ENCODE results near the gene GFOD2. TPM values are rescaled to one million over a fixed set of nuclear protein-coding genes. Genes with fewer than 3 reads are reported as not detected.

The GFOD2 gene
- total and polyA plus RNA-seq, 2 of the 13 experiments (the other 11 are each of a cell fraction or from before 2014, with no cell fraction given) = 11.1 to 17.2 TPM

DNA sequence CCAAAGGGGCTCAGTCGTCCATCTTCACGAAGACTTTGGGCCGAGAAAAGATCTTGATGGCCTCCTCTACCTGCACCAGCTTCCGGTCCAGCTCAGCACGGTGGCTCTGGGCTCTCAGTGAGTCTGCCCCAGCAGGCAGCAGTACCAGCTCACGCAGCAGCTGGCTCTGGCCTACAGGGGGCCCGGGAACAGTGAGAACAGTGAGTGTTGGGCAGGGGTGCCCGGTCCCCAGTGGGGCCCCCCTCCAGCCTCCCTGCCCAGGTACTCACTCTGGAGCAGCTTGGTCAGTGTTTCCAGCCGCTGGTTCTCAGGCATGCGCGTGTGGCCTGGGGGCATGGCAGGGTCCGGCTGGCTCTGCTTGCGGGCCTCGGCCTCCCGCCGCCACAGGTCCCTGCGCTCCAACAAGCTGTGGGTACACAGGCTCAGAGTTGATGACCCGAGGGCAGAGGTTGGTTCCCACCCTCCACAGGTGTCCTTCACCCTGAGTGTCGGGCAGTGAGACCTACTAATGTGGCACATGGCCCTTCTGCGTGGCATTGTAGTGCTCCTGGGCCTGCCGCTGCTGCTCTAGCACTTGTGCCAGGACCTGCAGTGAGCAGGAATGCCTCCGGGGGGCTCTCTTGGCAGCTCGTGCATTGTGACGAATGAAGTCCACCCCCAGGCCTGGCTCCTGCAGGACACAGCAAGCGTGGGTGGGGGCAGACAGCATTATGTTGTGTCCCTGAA lies 55.8 kb downstream of the GFOD2 start (continued):
- TF ChIP-seq, protein P1, sequence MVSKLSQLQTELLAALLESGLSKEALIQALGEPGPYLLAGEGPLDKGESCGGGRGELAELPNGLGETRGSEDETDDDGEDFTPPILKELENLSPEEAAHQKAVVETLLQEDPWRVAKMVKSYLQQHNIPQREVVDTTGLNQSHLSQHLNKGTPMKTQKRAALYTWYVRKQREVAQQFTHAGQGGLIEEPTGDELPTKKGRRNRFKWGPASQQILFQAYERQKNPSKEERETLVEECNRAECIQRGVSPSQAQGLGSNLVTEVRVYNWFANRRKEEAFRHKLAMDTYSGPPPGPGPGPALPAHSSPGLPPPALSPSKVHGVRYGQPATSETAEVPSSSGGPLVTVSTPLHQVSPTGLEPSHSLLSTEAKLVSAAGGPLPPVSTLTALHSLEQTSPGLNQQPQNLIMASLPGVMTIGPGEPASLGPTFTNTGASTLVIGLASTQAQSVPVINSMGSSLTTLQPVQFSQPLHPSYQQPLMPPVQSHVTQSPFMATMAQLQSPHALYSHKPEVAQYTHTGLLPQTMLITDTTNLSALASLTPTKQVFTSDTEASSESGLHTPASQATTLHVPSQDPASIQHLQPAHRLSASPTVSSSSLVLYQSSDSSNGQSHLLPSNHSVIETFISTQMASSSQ (IDR thresholded peaks at IDR 0.05; ENCODE audit: low read depth) = no peak
- TF ChIP-seq, protein P1 (CRISPR knock-in tag; IDR thresholded peaks at IDR 0.05; ENCODE audit: borderline replicate concordance) = no peak
- TF ChIP-seq ZNF569 (CRISPR knock-in tag; IDR thresholded peaks at IDR 0.05; ENCODE audit: borderline replicate concordance) (no peak), GFI1 (CRISPR knock-in tag; IDR thresholded peaks at IDR 0.05; ENCODE audit: borderline replicate concordance) (no peak), ZNF737 (CRISPR knock-in tag; IDR thresholded peaks at IDR 0.05; ENCODE audit: borderline replicate concordance) (no peak)
- TF ChIP-seq, protein P2, sequence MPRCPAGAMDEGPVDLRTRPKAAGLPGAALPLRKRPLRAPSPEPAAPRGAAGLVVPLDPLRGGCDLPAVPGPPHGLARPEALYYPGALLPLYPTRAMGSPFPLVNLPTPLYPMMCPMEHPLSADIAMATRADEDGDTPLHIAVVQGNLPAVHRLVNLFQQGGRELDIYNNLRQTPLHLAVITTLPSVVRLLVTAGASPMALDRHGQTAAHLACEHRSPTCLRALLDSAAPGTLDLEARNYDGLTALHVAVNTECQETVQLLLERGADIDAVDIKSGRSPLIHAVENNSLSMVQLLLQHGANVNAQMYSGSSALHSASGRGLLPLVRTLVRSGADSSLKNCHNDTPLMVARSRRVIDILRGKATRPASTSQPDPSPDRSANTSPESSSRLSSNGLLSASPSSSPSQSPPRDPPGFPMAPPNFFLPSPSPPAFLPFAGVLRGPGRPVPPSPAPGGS (CRISPR knock-in tag; IDR thresholded peaks at IDR 0.05) = no peak

DNA sequence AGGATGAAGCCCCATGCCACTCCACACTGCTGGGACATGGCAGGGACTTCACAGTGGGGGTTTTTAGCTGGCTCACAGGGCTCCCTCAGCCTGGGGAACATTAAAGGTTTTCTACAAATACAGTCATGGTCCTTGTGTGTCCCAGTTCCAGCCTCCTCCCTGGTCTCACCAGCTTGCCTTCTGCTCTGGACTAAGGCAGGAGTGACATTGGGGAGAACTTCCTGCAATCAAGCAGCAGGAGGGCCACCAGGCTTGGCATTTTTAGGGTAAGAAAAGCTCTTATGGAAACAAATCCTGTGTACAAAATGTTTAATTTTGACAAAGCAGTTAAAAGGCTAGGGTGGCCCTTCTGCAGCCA lies 56.5 kb downstream of the GFOD2 start:
- POLR2A ChIA-PET = no interaction called here
- no peak for FAIRE-seq
- 0 out of 2 replicates have a peak, but pooled peaks cover 3% of the 10 kb centered on the region for H4K20me1 ChIP-seq (ENCODE audit: insufficient read depth, low read length)
- in situ Hi-C loops (cut with HindIII; ENCODE audit: extremely low pct_ligation_motif_present, low pct_unique_long_range_greater_than_20kb) (loop anchor here (10.0 kb wide), 1 partner anchor 272 kb away; the partner anchor contains the start of genes CTRL and PSMB10), intact Hi-C loops (cut with micrococcal nuclease; ENCODE audit: unreplicated experiment) (no loop called here)
- CTCF ChIA-PET (ENCODE audit: low intra/inter-chr PET ratio, low total read pairs) = no interaction called here
- H3K4me3 ChIP-seq (replicated peaks in 1 of 3; ENCODE audit: insufficient read depth in 1 of 3, low read depth in 2 of 3, low read length in 3 of 3) = no peak overlapping the region
- H3K9me3 ChIP-seq (ENCODE audit: low read length) = no peaks in the 10 kb centered on the region
- H3K4me1 ChIP-seq (ENCODE audit: insufficient read depth, low read length) = peaks cover 31% of the 10 kb centered on the region
- no peaks in the 10 kb centered on the region; a peak in 1 of 5 replicates for H3K27me3 ChIP-seq (ENCODE audit: control insufficient read depth in 1 of 2, insufficient read depth in 2 of 2, low read length in 2 of 2)
- peaks cover 5 to 9% of the 10 kb centered on the region in 2 experiments; a peak in 4 of 5 replicates for H3K36me3 ChIP-seq (replicated peaks in 1 of 2; ENCODE audit: control insufficient read depth in 1 of 2, insufficient read depth in 2 of 2, low read length in 2 of 2)
- no TSS peak for BruUV-seq (replicated peaks)
- peaks cover 11% of the 10 kb centered on the region for H3K79me2 ChIP-seq (ENCODE audit: insufficient read depth, low read length)
- H3K9ac ChIP-seq (ENCODE audit: insufficient read depth, low read depth, low read length) = no peak overlapping the region
- no peak overlapping the region for H2AFZ ChIP-seq (ENCODE audit: low read length)
- H3K4me2 ChIP-seq (ENCODE audit: low read depth, low read length) = no peak overlapping the region
- DNase-seq (ENCODE audit: low spot score) = no peak
- ATAC-seq = no peak
- no peak overlapping the region for H3K27ac ChIP-seq (ENCODE audit: extremely low read length, insufficient read depth, low read length)
- TF ChIP-seq ZSCAN21 (CRISPR knock-in tag; IDR thresholded peaks at IDR 0.05; ENCODE audit: borderline replicate concordance) = no peak
- no peak for TF ChIP-seq HDAC2 (CRISPR knock-in tag; IDR thresholded peaks at IDR 0.05)
- TF ChIP-seq EZH2 (conservative IDR thresholded peaks at IDR 0.05; ENCODE audit: low read depth, low read length) = no peak
- TF ChIP-seq ZNF800 (CRISPR knock-in tag; IDR thresholded peaks at IDR 0.05) = no peak
- TF ChIP-seq TBX2 (CRISPR knock-in tag; IDR thresholded peaks at IDR 0.05; ENCODE audit: borderline replicate concordance) = no peak
- no peak for TF ChIP-seq CHD4 (IDR thresholded peaks at IDR 0.05; ENCODE audit: borderline replicate concordance, low read length)
- TF ChIP-seq HIVEP1 (CRISPR knock-in tag; IDR thresholded peaks at IDR 0.05) = no peak
- TF ChIP-seq ZNF138 (CRISPR knock-in tag; IDR thresholded peaks at IDR 0.05; ENCODE audit: low read depth) = no peak
